Cerebellar cortex (tissue), 1 donor: ENCODE measurements around the gene ITGAE.
A peak's percentile ranks its signal among the peaks of the same experiment; 100 is the strongest.

Experiments used
- DNase-seq: peaks from one replicate; pipeline ENCODE4 v3.0.0-alpha.2; 2015; ENCODE audit warnings: low spot score

Gene ITGAE

DNA sequence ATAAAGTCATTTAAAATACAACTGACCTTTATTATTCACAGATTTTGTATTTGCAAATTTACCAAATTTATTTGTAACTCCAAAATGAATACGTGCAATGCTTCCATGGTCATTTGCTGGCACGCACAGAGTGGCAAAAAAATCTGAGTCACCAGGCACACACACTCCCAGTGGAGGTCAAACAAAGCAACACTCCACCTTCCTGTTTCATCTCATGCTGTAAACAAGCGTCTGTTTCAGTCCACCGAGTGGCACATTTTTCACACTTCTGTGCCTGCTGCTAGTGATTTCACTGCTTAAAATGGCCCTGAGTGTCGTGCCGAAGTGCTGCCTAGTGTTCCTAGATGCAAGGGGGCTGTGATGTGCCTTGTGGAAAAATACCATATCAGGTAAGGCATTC lies 17.8 kb upstream of the ITGAE start:
- no peak for DNase-seq

- no peak for DNase-seq
Observed at GRCh38 chr17:3817851-3818605, 17.0 kb upstream of the ITGAE start.

DNA sequence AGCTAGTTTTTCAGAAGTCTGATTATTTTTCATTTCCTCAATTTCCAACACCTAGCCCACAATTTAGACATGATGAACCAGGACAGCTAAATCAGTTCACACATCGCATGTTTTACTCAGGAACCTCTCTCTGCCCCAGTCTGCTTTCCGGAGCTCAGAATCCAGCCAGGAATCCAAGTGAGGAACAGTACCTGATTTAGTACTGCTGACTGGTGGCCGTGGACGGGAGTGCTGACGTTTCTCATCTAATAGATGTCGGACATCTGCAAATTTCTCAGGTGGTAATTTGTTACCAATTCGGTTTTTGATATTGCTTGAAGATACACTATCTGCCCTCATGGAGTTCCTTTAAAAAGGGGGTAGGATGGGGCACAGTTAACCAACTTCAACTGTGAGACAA lies 14.9 kb upstream of the ITGAE start:
- no peak for DNase-seq

GRCh38 chr17:3815122-3815521 lies 14.1 kb upstream of the ITGAE start:
- no peak for DNase-seq

GRCh38 chr17:3814361-3814760 lies 13.4 kb upstream of the ITGAE start:
- no peak for DNase-seq

GRCh38 chr17:3813171-3813570 lies 12.2 kb upstream of the ITGAE start:
- peak; percentile 18 for DNase-seq

DNA sequence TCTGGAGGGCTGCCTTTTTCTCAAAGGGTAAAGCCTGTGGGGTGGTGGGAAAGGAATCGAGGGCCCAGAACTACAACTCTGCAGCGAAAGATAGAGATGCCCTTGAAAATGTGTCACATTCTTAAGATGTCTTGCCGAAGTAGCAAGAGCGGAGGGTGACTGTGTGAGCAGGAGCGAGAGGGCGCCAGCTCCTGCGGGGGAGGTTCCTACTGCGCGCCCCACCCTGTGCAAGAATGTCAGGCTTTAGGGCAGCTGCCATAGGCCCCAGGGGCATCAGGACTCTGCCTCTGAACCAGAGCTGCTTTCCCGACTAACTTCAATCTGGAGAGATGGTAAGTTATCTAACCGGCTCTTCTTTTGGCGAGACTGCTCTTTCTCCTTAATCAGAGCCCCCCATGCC lies 11.8 kb upstream of the ITGAE start:
- DNase-seq, result no peak

DNA sequence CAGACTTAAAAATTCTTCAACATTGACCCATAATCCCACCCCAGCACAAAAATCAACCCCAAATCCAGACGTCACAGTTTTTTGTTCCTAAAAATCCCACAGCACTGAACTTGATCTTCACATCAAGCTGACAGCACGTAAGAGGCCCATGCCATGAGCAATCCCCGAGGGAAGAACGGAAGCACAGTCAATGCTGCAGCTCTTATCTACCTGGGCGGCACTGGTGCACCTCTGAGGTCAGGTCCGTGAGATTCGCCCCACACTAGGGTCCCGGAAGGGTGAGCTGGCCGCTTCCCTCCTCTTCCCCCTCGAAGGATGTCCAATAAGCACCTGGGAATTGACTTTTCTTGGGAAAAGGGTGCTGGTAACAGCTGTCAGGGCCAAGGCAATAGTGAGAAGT lies 11.3 kb upstream of the ITGAE start:
- DNase-seq, result no peak

DNA sequence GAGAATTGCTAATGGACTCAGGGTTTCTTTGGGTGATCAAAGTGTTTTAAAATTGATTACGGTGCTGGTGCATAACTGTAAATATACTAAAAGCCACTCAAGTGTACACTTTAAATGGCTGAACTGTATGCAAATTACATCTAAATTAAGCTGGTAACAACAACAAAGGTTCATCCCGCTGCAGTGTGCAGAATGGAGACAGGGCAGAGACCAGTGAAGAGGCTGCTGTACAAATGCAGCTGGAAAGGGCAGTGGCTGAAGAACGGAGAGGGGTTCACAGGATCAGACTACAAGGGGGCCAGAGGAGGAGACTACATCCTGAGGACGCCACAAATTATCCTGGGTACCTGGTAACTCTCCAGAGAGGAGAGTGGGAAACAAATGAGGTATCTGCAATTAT lies 9.0 kb upstream of the ITGAE start:
- DNase-seq, result no peak

DNA sequence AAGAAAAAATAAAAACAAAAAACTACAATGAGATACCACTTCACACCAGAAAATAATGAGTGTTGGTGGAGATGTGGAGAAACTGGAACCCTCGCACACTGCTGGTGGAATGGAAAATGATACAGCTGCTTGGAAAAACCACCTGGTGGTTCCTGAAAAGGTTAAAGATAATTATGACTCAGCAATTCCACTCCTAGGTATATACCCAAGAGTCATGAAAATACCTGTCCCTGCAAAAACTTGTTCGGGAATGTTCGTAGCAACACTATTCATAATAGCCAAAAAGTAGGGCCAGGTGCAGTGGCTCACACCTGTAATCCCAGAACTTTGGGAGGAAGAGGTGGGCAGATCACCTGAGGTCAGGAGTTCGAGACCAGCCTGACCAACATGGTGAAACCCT lies 8.1 kb upstream of the ITGAE start:
- DNase-seq, result no peak

DNA sequence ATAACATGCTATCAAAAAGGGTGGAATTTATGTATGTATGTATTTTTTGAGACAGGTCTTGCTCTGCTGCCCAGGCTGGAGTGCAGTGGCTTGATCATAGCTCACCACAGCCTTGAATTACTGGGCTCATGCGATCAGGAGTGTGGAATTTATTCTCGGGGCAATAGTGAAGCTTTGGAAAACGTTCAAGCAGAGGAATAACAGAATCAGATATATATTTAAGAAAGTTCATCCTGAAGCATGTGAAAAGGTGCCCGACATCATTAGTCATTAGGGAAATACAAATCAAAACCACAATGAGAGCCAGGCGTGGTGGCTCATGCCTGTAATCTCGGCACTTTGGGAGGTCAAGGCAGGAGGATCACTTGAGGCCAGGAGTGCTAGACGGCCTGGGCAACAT lies 7.7 kb upstream of the ITGAE start:
- DNase-seq, result no peak

- no peak for DNase-seq
Observed at GRCh38 chr17:3805581-3805980, 4.6 kb upstream of the ITGAE start.

GRCh38 chr17:3804503-3804931 lies 3.5 kb upstream of the ITGAE start:
- DNase-seq, result no peak

- DNase-seq, result no peak
Observed at GRCh38 chr17:3803308-3803640, 2.3 kb upstream of the ITGAE start.

DNA sequence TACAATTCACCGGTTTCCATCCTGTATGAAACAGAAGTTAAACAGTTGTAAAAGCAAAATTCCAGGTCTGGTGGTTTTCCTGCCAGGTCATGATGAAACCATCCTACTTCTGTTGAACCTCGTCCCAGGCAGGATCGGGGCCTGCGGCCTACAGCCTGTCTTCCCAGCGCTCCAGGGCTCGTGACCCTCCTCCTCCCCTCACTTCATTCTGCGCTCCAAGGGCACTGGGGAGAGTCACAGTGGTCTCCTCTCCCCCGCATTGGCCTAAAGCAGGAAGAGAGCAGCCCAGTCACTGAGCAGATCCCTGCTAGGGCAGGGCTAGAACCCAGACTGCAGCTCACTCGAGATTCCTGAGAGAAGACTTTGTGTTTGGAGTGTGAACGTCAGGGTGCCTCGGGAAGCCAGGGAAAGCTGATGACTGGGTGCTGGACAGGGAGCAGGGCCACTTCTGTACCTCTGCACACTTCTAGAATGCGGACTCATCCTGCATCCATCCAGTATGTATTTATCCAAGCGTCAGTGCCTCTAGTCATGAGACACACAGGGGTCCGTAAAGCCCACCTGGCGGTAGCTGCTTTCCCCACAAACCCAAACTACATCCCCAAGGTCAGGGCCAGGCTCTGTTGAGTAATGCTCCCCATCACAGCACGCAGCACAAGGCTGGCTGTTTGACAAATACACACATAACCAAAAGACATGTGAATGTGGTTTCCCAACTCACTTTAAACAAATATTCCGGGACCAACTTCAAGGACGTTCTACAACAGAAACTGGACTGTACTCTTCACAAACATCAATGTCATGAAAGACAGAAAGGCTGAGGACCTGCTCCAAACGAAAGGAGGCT lies 1.7 kb upstream of the ITGAE start:
- no peak for DNase-seq

GRCh38 chr17:3801792-3802191 lies 804 bp upstream of the ITGAE start:
- no peak for DNase-seq

DNA sequence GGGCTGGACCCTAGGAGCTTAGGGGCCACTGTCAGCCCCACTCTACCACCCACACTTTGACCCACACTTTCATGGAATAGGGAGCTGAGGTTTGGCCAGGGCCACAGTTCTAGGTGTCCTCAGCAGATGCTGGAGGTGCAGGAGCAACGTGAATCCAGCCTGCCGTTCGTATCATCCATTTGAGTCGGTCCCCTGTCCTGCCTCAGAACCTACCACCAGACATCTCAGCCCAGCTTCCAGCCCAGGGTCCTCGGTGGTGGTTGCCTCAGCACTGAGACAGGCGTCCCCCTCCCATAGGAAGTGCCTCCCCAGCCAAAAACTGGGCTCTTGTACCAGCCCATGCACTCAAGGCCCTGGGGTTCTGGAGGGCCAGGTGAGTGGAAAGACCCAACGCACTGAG lies 359 bp upstream of the ITGAE start:
- no peak for DNase-seq

- DNase-seq, result peak; percentile 9
Observed at GRCh38 chr17:3799181-3799945, 1.6 kb downstream of the ITGAE start.

DNA sequence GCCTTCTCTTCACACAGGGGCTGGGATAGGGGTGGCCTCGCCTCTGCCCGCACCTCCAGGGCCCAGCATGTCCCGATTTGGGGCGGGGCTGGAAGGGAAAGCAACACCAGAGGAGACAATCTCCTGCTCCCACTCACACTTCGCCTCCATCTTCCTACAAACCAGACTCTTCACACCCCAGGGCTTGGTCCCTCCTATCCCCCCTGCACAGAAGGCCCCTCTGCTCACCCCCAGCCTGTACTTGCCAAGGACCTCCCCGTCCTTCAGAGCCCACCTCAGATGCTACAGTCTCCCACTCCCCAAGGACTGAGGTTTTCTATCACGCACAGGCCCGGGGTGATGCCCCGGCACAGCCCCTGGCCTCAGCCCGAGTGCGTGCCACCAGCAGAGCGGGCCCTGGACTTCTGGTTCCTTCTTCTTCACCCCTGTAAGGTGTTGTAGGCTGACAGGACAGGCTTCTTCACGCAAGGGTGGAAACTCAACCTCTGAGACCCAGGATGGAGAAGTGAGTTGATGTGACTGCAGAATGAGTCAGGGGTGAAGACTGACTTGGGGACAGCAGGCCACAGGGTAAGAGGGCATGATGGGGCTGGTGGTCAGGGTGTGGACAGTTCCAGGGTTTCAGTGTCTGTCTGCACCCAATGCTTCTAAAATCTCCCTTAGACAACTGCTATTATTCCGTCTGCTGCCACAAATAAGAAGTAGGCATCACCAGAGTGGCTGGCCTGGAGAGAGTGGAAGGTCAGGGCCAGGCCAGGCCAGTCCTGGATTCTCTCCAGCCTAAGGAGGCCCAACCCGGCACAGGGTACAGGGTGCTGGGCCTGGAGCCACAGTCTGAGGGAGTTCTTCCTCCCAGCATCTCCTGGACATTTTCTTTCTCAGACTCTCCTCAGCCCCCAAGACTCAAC lies 2.5 kb downstream of the ITGAE start:
- DNase-seq, result no peak

- DNase-seq, result no peak
Observed at GRCh38 chr17:3796822-3797170, 4.2 kb downstream of the ITGAE start.

DNA sequence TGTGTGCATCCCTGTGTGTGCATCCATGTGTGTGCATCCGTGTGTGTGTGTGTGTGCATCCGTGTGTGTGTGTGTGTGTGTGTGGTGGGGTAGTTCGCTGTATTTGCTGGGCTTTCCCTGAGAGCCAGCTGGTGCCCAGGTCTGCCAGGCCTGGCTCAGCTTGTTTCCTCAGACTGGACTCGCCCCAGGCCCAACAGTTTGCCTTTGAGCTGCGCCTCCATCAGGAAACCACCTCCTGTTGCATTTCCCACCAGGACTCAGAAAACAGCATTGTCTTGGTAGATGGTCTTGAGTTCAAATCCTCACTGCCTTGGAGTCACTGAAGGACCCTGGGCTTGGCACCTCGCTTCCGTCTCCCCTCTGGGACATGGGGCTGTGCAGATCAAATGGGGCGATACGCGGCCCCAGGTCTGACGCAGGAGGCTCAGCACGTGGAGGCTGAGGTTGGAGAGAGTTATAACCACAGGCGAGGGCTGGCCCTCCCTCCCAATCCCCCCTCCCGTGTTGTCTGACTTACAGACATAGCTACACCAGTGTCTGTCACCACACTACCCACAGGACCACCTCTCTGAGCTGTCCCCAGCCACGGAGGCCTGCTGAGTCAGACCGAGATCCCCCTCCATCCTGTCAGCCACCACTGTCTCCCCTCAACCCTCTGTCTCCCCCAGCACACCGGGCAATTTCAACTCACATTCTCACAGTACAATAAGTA lies 4.7 kb downstream of the ITGAE start:
- DNase-seq, result peak; percentile 55
